Esophagus muscularis mucosa (tissue), 4 donors: ENCODE results near the gene GNB5. TPM values are rescaled to one million over a fixed set of nuclear protein-coding genes. Genes with fewer than 3 reads are reported as not detected.
A peak's percentile ranks its signal among the peaks of the same experiment; 100 is the strongest.

Experiments
- DNase-seq: peaks from one replicate; pipeline ENCODE4 v3.0.0-alpha.2; 2017; ENCODE audit errors: extremely low spot score
- H3K27ac ChIP-seq, 4 donors: fragments of 200-600 bp; sonication (generic); replicated peaks in 1 of 4; 1 replicate in 3 of 4; 2 replicates in 1 of 4; pipeline ENCODE4 v1.5.1; 2016 to 2019; ENCODE audit warnings: mild to moderate bottlenecking in 1 of 4
- H3K27me3 ChIP-seq, 4 donors: fragments of 200-600 bp; sonication (generic); one replicate each; pipeline versions ENCODE4 v1.5.1 to v1.6.0; 2016 to 2019
- H3K36me3 ChIP-seq, 4 donors: fragments of 200-600 bp; sonication (generic); one replicate each; pipeline ENCODE4 v1.5.1; 2016 to 2019
- H3K4me1 ChIP-seq, 4 donors: fragments of 200-600 bp; sonication (generic); one replicate each; pipeline ENCODE4 v1.5.1; 2016 to 2019
- H3K4me3 ChIP-seq, 4 donors: fragments of 200-600 bp; sonication (generic); 1 replicate in 2 of 4; 2 replicates in 2 of 4; pipeline ENCODE4 v1.5.1; 2016 to 2019; ENCODE audit warnings: mild to moderate bottlenecking in 4 of 4, moderate library complexity in 1 of 4
- H3K9me3 ChIP-seq, 4 donors: fragments of 200-600 bp; sonication (generic); 1 replicate in 3 of 4; 2 replicates in 1 of 4; pipeline ENCODE4 v1.5.1; 2016 to 2019
- CTCF ChIP-seq, 3 experiments: fragments of 200-600 bp in 2 of 3; fragments of 450-650 bp in 1 of 3; sonication (generic) in 2 of 3; IDR thresholded peaks; one replicate each; pipeline ENCODE4 v1.5.1; 2017 to 2019; ENCODE audit warnings: antibody characterized with exemption in 3 of 3, mild to moderate bottlenecking in 2 of 3, moderate library complexity in 1 of 3
- EP300 ChIP-seq: sonication (generic); formaldehyde crosslinking; IDR thresholded peaks from one replicate; pipeline ENCODE4 v1.6.1; 2017; ENCODE audit warnings: antibody characterized with exemption
- POLR2A ChIP-seq: fragments of 450-650 bp; IDR thresholded peaks from one replicate; pipeline ENCODE4 v1.6.1; 2017; ENCODE audit warnings: antibody characterized with exemption, moderate library complexity, mild to moderate bottlenecking, low read depth
- POLR2AphosphoS5 ChIP-seq, 2 donors: sonication (generic); formaldehyde crosslinking; IDR thresholded peaks; one replicate each; pipeline ENCODE4 v1.6.1; 2017; ENCODE audit warnings: antibody characterized with exemption in 2 of 2
- WGBS: methylation state at CpG from one replicate; pipeline ENCODE4 v1.1.5; 2018; 5-methylcytosine and 5-hydroxymethylcytosine counted together
- intact Hi-C: fragments of 100-400 bp; cut with DNase I; formaldehyde crosslinking; loops from one replicate; pipeline ENCODE4 v1.15.1; 2023
- total RNA-seq, 4 donors: library from RNA; depleted of rRNA; stranded (reverse); fragments of >200 nt; gene quantifications; one replicate each; pipeline versions ENCODE4 v1.1.0 to v1.2.1, GENCODE V29; 2016

Gene GNB5
- total RNA-seq, 4 donors from 2014 or later: 26.7 to 50.1 (median 36.2) TPM

GRCh38 chr15:52193321-52193720, 2.1 kb upstream of the GNB5 start:
- no peak for TF ChIP-seq POLR2A
- no peak for TF ChIP-seq EP300
- TF ChIP-seq POLR2AphosphoS5 (IDR thresholded peaks at IDR 0.05): no peak
- no peak for TF ChIP-seq CTCF (IDR thresholded peaks at IDR 0.05)
- H3K4me1 ChIP-seq: no peaks in the 10 kb centered on the region
- H3K36me3 ChIP-seq: peaks cover 0 to 5% (median 2%) of the 10 kb centered on the region in 4 donors
- WGBS: 72% methylated on average over 4 of the region's 4 CpGs
- intact Hi-C loops: no loop called here
- H3K27ac ChIP-seq: no peak overlapping the region
- H3K4me3 ChIP-seq: no peak overlapping the region
- no peaks in the 10 kb centered on the region for H3K9me3 ChIP-seq
- DNase-seq: no peak
- H3K27me3 ChIP-seq: no peaks in the 10 kb centered on the region

GRCh38 chr15:52186651-52187486, 4.3 kb downstream of the GNB5 start:
- Histone ChIP-seq H3K9me3 (no peaks in the 10 kb centered on the region), H3K27me3 (no peaks in the 10 kb centered on the region), H3K4me1 (no peaks in the 10 kb centered on the region), H3K4me3 (no peak overlapping the region), H3K36me3 (no peaks in the 10 kb centered on the region), H3K27ac (peak overlapping the region in 1 of 4 donors; percentile 43)
- peak; percentile 60 for DNase-seq
- intact Hi-C loops: no loop called here
- no peak for TF ChIP-seq POLR2AphosphoS5 (IDR thresholded peaks at IDR 0.05)
- TF ChIP-seq CTCF (IDR thresholded peaks at IDR 0.05): no peak
- 81% methylated on average over 8 of the region's 11 CpGs for WGBS

GRCh38 chr15:52185151-52185561, 6.0 kb downstream of the GNB5 start:
- DNase-seq: no peak
- WGBS: 92% methylated on average over 7 of the region's 7 CpGs
- TF ChIP-seq POLR2A (no peak), POLR2AphosphoS5 (IDR thresholded peaks at IDR 0.05) (no peak), CTCF (IDR thresholded peaks at IDR 0.05) (no peak), EP300 (no peak)
- H3K4me1 ChIP-seq: peaks cover 4 to 8% (median 6%) of the 10 kb centered on the region in 4 donors
- H3K27ac ChIP-seq: no peak overlapping the region
- intact Hi-C loops: no loop called here
- no peaks in the 10 kb centered on the region for H3K9me3 ChIP-seq
- H3K4me3 ChIP-seq: no peak overlapping the region
- peaks cover 0 to under 1% (median 0%) of the 10 kb centered on the region in 4 donors for H3K27me3 ChIP-seq
- no peaks in the 10 kb centered on the region for H3K36me3 ChIP-seq

- DNase-seq: peak; percentile 82
- Histone ChIP-seq H3K4me1 (peaks cover 5 to 10% (median 7%) of the 10 kb centered on the region in 4 donors), H3K27ac (no peak overlapping the region), H3K4me3 (no peak overlapping the region), H3K27me3 (peaks cover 0 to 5% (median 0%) of the 10 kb centered on the region in 4 donors), H3K36me3 (no peaks in the 10 kb centered on the region), H3K9me3 (no peaks in the 10 kb centered on the region)
- WGBS: 72% methylated on average over 5 of the region's 5 CpGs
- intact Hi-C loops: no loop called here
- TF ChIP-seq EP300 (no peak), CTCF (IDR thresholded peaks at IDR 0.05) (no peak), POLR2AphosphoS5 (IDR thresholded peaks at IDR 0.05) (no peak), POLR2A (no peak)
Measured at GRCh38 chr15:52184721-52185120, 6.5 kb downstream of the GNB5 start.
